C4-2B (cell line): ENCODE measurements around the gene SCAMP4.

ENCODE experiments used
- H3K27ac ChIP-seq: fragments of 450-650 bp; 2 replicates; pipeline ENCODE4 v1.5.1; 2017
- ZFX ChIP-seq: fragments of 450-650 bp; IDR thresholded peaks from 2 replicates; pipeline ENCODE4 v1.6.1; 2017
- TF ChIP-seq, protein P1 (sequence below): fragments of 450-650 bp; conservative IDR thresholded peaks from 2 replicates; pipeline ENCODE4 v1.5.1; 2017; ENCODE audit warnings: mild to moderate bottlenecking

The SCAMP4 gene

DNA sequence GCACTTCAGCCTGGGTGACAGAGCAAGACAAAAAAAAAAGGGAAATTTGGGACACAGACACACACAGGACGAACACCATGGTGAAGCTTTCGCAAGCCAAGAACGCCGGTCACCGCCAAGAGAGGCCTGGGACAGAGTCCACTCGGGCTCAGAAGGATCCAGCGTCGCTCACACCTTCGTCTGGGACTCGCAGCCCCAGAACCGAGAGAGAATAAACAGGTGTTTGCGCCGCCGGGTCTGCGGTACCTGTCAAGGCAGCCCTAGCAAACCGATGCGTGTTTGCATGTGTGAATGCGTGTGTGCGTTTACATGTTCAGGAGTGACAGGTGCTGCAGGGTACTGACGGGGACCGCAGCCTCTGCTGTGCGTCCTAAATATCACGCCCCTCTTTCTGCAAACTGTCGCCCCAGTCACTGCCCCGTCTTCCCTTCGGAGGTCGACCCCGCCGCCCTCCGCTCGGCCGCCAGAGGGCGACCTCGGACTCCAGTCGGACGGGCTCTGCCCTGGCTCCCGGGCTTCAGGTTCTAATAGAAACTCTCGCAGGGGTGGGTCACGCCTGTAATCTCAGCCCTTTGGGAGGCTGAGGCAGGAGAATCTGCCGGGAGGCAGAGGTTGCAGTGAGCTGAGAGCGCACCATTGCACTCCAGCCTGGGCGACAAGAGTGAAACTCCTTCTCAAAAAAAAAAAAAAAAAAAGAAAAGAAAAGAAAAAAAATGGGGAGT is 24.0 kb downstream of the SCAMP4 start:
- no peak overlapping the region for H3K27ac ChIP-seq
- TF ChIP-seq ZFX: no peak
- TF ChIP-seq, protein P1, sequence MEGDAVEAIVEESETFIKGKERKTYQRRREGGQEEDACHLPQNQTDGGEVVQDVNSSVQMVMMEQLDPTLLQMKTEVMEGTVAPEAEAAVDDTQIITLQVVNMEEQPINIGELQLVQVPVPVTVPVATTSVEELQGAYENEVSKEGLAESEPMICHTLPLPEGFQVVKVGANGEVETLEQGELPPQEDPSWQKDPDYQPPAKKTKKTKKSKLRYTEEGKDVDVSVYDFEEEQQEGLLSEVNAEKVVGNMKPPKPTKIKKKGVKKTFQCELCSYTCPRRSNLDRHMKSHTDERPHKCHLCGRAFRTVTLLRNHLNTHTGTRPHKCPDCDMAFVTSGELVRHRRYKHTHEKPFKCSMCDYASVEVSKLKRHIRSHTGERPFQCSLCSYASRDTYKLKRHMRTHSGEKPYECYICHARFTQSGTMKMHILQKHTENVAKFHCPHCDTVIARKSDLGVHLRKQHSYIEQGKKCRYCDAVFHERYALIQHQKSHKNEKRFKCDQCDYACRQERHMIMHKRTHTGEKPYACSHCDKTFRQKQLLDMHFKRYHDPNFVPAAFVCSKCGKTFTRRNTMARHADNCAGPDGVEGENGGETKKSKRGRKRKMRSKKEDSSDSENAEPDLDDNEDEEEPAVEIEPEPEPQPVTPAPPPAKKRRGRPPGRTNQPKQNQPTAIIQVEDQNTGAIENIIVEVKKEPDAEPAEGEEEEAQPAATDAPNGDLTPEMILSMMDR: peak; percentile 96

DNA sequence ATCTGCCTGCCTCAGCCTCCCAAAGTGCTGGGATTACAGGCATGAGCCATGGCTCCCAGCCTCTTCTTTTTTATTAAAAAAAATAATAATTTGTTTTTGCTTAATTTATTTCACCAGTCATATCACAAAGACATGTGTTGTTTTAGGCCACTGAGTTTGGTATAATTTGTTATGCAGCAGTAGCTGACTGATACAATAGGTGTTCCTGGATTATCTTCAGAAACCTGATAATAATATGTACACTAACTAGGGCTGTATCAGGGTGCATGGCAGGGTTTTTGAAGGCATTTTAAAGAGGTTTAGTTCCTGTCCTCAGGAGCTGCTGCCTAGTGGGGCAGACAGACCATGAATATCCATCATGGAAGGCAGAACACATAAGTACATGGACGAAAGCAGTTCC is 26.2 kb downstream of the SCAMP4 start:
- TF ChIP-seq, protein P1: no peak
- TF ChIP-seq ZFX: no peak
- no peak overlapping the region for H3K27ac ChIP-seq

DNA sequence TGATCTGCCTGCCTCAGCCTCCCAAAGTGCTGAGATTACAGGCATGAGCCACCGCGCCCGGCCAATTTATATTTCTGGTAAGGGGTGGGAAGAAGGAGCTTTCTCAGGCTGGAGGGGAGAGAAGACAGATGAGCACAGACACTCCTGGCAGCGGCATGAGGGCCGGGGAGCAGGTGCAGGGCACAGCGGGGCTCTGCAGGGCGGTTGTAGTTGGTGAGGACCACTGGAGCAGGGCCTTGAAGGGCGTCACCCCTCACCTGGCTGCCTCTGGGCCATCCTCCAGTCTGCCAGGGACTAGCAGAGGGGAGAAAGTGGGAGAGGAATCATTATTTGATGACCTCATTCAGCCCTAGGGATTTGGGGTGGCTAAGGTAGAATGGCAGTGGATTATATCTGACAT is 27.2 kb downstream of the SCAMP4 start:
- TF ChIP-seq ZFX: no peak
- TF ChIP-seq, protein P1: no peak
- H3K27ac ChIP-seq: no peak overlapping the region

DNA sequence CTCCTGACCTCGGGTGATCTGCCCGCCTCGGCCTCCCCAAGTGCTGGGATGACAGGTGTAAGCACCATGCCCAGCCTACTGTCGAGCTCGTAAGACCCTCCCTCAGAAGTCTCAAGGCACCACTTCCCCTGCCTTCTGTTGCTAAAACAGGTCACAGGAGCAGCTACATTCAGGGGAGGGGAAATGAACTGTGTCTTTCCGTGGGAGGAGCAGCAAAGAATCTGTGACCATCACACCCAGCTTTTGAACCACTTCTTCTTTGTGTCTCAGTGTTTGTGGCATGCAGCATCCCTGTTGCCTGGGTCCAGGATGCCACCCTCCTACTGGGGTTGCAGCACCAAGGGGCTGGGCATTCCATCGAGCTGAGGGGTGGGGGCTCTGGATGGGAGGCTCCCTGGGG is 28.0 kb downstream of the SCAMP4 start:
- H3K27ac ChIP-seq: no peak overlapping the region
- TF ChIP-seq, protein P1: no peak
- no peak for TF ChIP-seq ZFX

DNA sequence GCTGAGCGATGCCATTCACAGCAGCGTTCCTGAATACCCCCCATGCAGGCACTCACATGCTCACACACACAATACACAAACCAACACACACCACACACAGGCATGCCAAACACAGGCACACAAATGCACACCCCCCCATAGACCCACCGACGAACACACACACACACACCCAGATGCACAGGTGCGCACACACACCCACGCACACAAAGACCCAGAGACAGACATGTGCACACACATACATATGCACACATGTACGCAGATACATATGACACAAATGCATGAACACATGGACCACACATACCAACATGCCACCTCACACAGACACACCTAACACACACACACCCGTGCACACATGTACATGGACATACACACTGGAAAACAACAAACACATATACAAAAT is 28.7 kb downstream of the SCAMP4 start:
- no peak for TF ChIP-seq ZFX
- TF ChIP-seq, protein P1: no peak
- no peak overlapping the region for H3K27ac ChIP-seq

DNA sequence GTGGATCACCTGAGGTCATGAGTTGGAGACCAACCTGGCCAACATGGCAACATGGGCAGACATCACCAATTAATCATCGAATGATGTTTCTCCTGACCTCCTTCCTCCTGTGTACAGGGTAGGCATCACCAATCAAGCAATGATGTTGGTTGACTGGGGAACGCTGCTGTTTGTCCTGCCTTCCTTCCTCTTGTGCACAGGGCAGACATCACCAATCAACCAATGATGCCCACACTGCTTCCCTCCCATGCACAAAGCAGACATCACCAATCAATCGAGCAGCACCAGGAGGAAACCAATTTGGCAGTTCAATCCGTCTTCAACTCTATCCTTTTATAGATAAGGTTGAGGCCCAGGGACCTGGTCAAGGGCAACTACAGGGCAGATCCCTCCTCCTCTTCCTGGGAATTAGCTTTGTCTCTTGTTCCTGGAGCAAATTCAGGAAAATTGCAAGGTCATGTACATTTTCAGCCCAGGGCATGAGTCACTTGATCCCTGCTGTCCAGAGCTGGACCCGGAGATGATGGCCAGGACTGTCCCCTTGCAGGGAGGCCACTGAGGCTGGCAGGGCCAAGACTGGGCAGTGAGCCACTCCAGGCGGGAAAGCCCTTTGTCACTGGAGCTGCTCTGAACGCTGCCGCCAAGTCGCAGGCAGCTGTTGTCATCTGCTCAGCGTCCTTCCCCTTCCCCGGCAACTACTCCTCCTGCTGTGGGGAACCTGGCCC is 30.4 kb downstream of the SCAMP4 start:
- H3K27ac ChIP-seq: peak overlapping the region; percentile 7
- TF ChIP-seq ZFX: no peak
- TF ChIP-seq, protein P1: no peak

DNA sequence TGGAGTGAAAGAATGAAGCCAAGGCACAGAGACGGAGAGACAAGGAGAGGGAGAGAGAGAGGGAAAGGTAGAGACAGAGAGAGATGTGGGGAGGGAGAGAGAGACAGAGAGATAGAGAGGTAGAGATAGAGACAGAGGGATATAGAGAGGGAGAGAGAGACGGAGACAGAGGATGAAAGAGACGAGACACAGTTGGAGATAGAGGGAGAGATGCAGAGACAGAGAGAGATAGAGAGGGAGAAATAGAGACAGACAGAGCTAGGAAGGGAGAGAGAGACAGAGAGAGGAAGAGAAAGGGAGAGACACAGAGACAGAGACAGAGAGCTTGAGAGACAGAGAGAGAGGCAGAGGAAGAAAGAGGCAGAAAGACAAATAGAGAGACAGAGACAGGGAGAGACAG is 31.2 kb downstream of the SCAMP4 start:
- H3K27ac ChIP-seq: no peak overlapping the region
- TF ChIP-seq, protein P1: no peak
- TF ChIP-seq ZFX: no peak
